ENCODE measurements around the gene FLNB.

Gene FLNB

GRCh38 chr3:58215317-58216025 is 207.2 kb downstream of the FLNB start:
- H3K4me3 ChIP-seq (ENCODE audit: low read depth, low read length), result no peak overlapping the region

GRCh38 chr3:58216496-58217195 is 208.4 kb downstream of the FLNB start:
- no peak for TF ChIP-seq CTCF (IDR thresholded peaks at IDR 0.05; ENCODE audit: borderline replicate concordance, insufficient read depth, low read depth, low read length)
- H3K4me3 ChIP-seq (ENCODE audit: low read depth, low read length), result no peak overlapping the region

More at GRCh38 chr3:58215317-58216025, 207.2 kb downstream of the FLNB start:
- TF ChIP-seq CTCF (IDR thresholded peaks at IDR 0.05; ENCODE audit: borderline replicate concordance, insufficient read depth, low read depth, low read length), result no peak

- TF ChIP-seq CTCF (IDR thresholded peaks at IDR 0.05; ENCODE audit: borderline replicate concordance, insufficient read depth, low read depth, low read length), result peak; percentile 82
- H3K4me3 ChIP-seq (ENCODE audit: low read depth, low read length), result no peak overlapping the region
Measured at GRCh38 chr3:58217209-58217811, 209.1 kb downstream of the FLNB start.

GRCh38 chr3:58218904-58219303 is 210.7 kb downstream of the FLNB start:
- TF ChIP-seq CTCF (IDR thresholded peaks at IDR 0.05; ENCODE audit: borderline replicate concordance, insufficient read depth, low read depth, low read length), result no peak
- no peak overlapping the region for H3K4me3 ChIP-seq (ENCODE audit: low read depth, low read length)
